Measurements from ENCODE around the gene KCNK5.

Gene KCNK5

DNA sequence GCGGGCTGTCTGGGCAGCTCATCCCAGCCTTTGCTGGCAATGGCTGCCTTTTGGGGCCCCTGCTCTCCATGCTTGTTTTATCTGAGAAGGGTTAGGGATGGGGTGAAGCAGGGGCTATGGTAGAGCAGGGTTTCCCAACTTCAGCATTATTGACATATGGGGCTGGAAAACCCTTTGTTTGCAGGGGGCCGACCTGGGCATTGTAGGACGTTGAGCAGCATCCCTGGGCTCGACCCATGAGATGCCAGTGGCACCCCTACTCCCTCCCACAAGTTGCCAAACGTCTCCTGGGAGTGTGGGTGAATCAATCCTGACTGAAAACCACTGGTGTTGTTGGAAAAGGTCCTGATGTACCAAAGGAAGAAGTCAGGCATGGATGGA, 56.9 kb downstream of the KCNK5 start:
- TF ChIP-seq, protein P1, sequence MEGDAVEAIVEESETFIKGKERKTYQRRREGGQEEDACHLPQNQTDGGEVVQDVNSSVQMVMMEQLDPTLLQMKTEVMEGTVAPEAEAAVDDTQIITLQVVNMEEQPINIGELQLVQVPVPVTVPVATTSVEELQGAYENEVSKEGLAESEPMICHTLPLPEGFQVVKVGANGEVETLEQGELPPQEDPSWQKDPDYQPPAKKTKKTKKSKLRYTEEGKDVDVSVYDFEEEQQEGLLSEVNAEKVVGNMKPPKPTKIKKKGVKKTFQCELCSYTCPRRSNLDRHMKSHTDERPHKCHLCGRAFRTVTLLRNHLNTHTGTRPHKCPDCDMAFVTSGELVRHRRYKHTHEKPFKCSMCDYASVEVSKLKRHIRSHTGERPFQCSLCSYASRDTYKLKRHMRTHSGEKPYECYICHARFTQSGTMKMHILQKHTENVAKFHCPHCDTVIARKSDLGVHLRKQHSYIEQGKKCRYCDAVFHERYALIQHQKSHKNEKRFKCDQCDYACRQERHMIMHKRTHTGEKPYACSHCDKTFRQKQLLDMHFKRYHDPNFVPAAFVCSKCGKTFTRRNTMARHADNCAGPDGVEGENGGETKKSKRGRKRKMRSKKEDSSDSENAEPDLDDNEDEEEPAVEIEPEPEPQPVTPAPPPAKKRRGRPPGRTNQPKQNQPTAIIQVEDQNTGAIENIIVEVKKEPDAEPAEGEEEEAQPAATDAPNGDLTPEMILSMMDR (IDR thresholded peaks at IDR 0.05; ENCODE audit: control insufficient read depth, extremely low read depth, insufficient read depth) = no peak
- DNase-seq (ENCODE audit: low read depth) = no peak
- no peak overlapping the region for H3K4me3 ChIP-seq (ENCODE audit: low read depth, low read length)

DNA sequence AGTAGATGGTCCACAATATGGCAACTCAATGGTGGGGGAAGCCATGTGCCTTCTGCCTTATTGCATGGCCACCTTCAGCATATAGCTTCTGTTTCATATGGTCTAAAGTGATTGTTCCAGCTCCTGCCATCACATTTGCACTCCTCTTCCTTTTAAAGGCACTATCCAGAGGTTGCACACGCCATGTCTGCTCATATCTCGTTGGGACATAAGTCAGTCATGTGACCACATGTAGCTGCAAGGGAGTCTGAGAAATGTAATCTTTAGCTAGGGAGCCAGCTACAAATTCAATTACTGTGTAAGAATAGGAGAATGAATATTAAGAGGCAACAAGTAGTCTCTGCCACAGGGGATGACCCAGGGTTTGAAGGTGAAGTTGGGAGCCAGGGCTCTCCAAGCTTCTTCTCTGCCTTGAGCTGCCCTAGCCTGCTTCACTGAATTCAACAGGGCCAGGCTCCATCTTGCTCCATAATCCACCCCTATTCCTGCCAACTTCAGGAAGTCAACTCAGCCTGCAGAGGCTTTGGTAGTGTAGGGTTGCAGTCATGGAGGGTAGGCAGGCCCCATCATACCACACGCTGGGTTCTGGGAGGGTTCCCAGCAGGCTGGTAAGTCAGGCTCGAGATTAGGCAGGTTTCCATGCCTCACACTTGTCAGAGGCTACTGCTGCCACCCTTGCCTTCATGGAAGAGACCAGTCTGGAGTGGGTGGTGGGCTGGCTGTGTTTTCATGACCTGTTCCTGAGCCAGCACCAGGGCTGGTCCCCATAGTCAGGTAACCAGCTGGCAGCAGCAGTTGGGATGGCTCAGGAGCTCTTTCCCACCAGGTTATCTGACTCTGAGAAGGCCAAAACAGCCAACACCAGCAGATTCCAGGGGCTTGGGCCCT, 57.5 kb downstream of the KCNK5 start:
- no peak overlapping the region for H3K4me3 ChIP-seq (ENCODE audit: low read depth, low read length)
- TF ChIP-seq, protein P1 (IDR thresholded peaks at IDR 0.05; ENCODE audit: control insufficient read depth, extremely low read depth, insufficient read depth) = no peak
- DNase-seq (ENCODE audit: low read depth) = no peak

DNA sequence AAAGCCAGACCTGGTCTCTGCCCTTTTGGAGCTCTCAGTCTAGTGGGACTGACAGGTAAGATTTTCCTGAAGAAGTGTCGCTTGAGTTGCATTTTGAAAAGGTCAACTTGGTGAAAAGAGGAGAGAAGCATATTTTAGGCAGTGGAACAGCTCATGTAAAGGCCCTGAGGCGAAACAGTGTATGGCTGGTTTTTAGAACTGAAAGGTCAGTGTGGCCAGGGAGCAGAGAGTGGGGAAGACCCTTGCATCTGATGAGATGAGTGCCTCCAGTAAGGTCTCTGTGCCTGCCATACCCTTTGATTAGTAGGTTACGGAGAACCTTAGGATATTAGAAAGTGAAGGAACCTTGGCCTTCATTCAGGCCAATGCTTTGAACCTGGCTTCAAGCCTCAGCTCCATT, 58.4 kb downstream of the KCNK5 start:
- TF ChIP-seq, protein P1 (IDR thresholded peaks at IDR 0.05; ENCODE audit: control insufficient read depth, extremely low read depth, insufficient read depth) = no peak
- no peak for DNase-seq (ENCODE audit: low read depth)

DNA sequence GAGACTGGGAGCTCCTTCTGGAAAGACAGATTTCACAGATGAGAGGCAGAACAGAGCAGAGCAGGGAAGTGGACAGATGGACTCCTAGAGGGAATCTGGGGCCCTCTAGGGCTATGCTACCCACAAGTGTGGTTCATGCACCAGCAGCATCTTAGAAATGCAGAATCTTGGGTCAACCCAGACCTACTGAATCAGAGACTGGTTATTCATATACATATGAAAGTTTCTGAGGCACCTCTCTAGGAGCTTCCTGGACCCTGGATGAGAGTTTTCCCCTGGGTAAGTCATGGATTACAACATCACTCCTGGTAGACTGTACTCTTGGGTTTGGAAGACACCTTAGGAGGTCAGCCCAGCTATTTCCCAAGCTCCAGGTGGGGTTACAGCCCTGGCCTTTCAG, 58.9 kb downstream of the KCNK5 start:
- DNase-seq (ENCODE audit: low read depth) = no peak
- TF ChIP-seq, protein P1 (IDR thresholded peaks at IDR 0.05; ENCODE audit: control insufficient read depth, extremely low read depth, insufficient read depth) = no peak
- no peak overlapping the region for H3K4me3 ChIP-seq (ENCODE audit: low read depth, low read length)

More for the DNA sequence above, 58.4 kb downstream of the KCNK5 start:
- H3K4me3 ChIP-seq (ENCODE audit: low read depth, low read length) = no peak overlapping the region

DNA sequence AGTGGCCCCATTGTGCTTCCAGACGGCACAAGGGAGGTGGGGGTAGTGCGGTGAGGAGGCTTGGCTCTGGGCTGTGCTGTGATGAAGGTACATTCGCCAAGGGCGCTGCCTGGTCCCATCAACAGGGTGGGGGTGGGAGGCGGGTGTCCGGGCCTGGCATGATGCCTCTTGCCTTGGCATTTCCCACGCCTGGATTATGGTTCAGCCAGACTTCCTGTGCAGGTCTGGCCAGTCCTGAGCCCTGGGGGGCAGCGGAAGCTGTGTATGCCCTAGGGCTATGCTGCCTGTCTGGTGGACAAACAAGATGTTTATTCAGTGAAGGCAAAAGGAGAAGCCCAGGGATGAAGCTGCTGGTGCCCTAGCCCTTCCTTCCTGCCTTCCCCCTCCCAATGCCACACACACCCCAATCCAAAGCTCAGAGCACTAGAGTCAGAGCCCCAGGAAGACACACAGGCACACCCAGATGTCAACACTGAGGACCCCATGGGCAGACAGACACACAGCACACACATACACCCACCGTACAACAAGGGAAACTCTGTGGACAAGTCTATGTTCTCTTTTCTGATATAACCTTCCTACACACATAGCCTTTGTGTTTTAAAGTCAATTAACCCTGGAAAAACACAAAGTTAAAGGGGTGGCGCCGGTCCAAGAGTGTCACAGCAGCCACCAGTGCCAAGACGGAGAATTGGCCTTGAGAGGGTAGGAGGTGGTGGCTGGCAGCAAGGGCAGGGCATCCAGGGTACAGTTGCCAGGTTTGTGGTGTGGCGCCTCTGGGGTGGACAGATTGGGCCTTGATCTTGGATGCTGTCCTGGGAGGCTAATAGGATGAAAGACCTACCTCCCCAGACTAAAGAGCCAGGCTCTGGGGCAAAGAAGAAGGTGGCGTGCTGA, 59.6 kb downstream of the KCNK5 start:
- no peak for DNase-seq (ENCODE audit: low read depth)
- no peak overlapping the region for H3K4me3 ChIP-seq (ENCODE audit: low read depth, low read length)
- TF ChIP-seq, protein P1 (IDR thresholded peaks at IDR 0.05; ENCODE audit: control insufficient read depth, extremely low read depth, insufficient read depth) = no peak

DNA sequence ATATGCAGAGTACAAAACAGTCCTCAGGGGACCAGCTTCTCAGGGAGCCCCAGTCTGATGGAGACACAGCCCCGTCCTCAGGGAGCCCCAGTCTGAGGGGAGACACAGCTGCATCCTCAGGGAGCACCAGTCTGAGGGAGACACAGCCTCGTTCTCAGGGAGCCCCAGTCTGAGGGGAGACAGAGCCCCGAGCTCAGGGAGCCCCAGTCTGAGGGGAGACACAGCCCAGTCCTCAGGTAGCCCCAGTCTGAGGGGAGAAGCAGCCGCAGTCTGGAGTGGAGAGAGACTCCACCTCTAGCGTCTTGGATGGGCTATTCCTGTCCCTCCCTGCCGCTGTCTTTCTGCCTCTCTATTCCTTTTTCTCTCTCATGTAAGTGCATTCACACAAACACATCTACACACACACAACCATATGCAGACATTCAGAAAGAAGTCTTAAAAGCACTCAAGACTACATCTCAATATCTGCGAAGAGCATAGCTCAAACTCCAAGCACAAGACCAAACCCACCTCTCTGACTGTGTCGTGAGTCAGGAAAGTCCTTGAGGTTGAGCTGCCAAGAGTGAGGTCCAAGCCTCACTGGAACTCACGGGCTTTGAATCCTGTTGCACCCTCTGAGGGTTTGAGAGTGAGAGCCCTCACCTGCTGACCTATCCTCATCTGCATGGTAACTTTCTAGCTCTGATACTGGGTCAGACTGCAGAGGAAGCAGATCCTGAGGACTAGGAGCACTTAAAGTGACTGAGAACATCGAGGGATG, 61.2 kb downstream of the KCNK5 start:
- TF ChIP-seq, protein P1 (IDR thresholded peaks at IDR 0.05; ENCODE audit: control insufficient read depth, extremely low read depth, insufficient read depth) = no peak
- no peak overlapping the region for H3K4me3 ChIP-seq (ENCODE audit: low read depth, low read length)
- no peak for DNase-seq (ENCODE audit: low read depth)

Measured in LNCaP clone FGC (cell line).